SK-MEL-5 (cell line): ENCODE results near the gene CECR2. TPM values are rescaled to one million over a fixed set of nuclear protein-coding genes. Genes with fewer than 3 reads are reported as not detected.
"Not testable (repeated sequence)": the region's sequence is repeated elsewhere in the genome, so short reads cannot be mapped to it uniquely, and the experiment has no call there.

ENCODE experiments used
- DNase-seq: peaks from one replicate; pipeline ENCODE4 v3.0.0-alpha.2; 2016; ENCODE audit warnings: low read depth, low spot score
- in situ Hi-C: cut with HindIII; loops from 2 replicates; pipeline ENCODE4 v1.10.0; 2016; ENCODE audit warnings: low sequenced_read_pairs, high pct_unique_total_duplicates, low pct_unique_long_range_greater_than_20kb
- total RNA-seq: library from RNA; depleted of rRNA; stranded (reverse); fragments of >200 nt; shearing (Covaris generic); gene quantifications from 2 replicates; pipeline ENCODE4 v1.2.3, GENCODE V29; 2014

Gene CECR2
- total RNA-seq, 1 experiment from 2014 or later = 4.8 TPM

DNA sequence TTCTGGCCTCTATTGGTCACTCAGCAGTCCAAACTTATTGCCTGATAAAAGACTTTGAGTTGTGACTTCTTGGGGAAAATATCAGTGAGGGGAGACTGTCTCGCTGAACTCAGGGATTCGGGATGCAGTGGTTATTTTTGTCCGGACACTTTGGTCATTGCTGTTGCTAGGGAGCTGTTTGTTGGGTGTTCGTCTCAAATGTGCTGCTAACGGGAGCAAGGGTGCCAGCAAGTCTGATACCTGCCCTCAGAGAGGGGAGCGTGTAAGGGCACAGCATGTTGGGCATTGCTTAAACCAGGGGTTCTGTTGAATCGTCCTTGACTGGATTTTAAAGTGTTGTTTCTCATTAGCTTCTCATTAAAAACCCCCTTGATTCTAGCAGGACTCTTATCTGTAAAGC, 144.8 kb downstream of the CECR2 start:
- in situ Hi-C loops = no loop called here

DNA sequence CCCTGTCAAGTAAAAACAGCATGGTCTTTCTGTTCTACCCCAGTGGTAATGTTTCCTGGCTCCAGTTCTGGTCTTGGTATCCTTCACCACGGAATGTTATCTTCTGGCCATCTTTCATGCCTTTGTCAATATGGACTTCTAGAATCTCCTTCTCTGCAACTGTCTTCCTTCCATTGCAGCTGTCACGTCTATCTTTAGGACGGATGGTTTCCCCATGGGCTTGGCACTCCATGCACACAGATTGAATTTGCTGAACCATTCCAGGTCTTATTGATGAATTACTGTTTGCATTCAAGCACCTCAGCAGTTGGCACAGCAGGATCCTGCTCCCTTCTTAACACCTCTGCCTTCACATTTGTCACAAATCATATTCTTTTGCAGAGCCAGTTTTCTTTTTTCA, 149.1 kb downstream of the CECR2 start:
- DNase-seq = no peak
- in situ Hi-C loops = no loop called here

More for the DNA sequence above, 144.8 kb downstream of the CECR2 start:
- no peak for DNase-seq

DNA sequence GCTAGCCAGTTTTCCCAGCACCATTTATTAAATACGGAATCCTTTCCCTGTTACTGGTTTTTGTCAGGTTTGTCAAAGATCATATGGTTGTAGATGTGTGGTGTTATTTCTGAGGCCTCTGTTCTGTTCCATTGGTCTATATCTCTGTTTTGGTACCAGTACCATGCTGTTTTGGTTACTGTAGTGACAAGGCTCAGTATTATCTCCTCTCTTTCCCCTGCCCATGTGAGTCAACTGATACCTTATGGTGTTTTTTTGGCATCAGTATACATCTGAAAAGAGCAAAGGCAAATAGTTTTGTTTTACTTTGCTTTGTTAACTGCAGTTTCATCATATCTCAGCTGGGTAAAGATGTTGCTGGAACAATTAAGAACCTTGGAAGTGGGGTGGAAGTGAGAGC, 152.7 kb downstream of the CECR2 start:
- in situ Hi-C loops, DNase-seq: not testable (repeated sequence)

DNA sequence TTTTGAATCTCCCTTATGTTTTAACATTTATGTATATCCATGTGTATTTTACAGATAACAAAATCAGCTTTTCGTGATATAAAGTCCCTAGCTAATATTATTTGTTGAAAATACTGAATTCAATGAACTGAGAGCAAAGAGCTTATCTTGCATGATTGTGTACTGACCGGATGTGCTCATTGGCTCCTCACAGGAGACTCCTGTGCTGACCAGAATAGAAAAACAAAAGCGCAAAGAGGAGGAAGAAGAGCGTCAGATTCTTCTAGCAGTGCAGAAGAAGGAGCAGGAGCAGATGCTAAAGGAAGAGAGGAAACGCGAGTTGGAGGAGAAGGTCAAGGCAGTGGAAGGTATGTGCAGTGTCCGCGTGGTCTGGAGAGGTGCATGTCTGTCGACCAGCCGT, 154.7 kb downstream of the CECR2 start:
- in situ Hi-C loops = no loop called here
- no peak for DNase-seq

DNA sequence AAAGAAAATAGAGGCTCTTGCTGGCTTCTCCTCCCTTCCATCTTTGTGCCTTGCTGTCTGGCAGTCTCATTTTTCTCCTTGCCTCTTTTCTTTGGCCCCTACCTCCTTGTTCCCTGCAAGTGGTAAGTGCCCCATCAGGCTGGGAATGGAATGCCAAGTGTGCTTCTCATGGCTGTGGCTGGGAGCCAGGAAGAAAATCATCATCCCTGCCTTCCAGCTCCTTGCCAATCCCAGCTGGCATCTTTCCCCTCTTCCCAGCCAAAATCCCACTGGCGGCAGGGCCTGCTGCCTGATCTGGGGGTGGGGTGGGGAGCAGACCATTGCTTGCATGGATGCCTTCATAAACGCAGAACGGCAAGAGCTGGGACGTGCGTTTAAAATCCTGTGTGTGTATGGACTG, 167.0 kb downstream of the CECR2 start:
- in situ Hi-C loops = no loop called here
- DNase-seq = no peak

DNA sequence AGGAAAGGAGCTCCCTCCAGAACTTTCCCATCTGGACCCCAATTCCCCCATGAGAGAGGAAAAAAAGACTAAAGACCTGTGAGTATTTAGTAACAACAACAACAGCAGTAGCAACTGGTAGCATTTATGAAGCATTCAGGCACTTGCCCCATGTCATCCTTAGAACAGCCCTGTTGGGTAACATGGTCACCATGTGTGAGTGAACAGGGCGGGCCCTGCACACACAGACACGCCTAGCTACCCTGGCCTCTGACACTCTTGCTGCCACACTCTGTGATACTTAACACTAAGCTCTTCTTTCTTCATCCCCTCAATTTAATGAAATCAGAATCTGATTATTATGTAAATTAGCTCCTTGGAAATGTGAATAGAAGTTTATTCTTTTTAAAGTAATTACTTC, 167.9 kb downstream of the CECR2 start:
- in situ Hi-C loops = no loop called here
- DNase-seq = no peak

DNA sequence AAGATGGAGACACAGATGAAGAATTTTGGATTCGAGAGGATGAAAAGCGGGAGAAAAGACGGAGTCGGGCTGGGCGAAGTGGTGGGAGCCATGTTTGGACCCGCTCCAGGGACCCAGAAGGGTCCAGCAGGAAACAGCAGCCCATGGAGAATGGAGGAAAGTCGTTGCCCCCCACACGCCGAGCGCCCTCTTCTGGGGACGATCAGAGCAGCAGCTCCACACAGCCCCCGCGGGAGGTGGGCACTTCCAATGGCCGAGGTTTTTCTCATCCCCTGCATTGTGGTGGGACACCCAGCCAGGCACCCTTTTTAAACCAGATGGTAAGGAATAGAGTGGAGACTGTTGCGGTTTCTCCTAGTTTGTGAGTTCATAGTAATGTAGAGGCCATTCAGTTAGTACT, 171.2 kb downstream of the CECR2 start:
- peak; percentile 37 for DNase-seq
- in situ Hi-C loops = no loop called here

DNA sequence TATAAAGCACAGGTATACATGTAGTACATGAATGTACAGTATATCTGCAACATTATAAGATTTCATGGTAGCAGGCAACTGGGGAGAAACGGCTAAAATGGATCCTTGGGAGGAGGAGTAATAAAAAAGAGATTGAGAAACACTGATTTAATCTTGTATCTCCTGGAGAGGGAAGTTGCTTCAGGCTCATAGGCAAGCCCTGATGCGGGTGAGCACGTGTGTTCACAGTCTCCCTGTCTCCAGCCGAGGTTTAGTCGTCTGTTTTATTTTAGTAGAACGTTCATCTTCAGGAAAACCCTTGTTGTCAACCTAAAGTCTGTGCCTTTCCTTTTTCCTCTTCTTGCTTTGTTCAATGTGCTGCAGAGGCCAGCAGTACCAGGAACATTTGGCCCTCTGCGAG, 172.2 kb downstream of the CECR2 start:
- in situ Hi-C loops = no loop called here
- no peak for DNase-seq

DNA sequence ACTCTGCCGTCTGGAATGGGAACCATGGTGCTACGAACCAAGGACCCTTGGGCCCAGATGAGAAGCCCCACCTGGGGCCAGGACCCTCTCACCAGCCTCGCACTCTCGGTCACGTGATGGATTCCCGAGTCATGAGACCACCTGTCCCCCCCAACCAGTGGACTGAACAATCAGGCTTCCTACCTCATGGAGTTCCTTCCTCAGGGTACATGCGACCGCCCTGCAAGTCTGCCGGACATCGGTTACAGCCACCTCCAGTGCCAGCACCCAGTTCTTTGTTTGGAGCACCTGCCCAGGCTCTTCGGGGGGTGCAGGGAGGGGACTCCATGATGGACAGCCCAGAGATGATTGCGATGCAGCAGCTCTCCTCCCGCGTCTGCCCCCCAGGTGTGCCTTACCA, 173.2 kb downstream of the CECR2 start:
- no peak for DNase-seq
- in situ Hi-C loops = no loop called here

DNA sequence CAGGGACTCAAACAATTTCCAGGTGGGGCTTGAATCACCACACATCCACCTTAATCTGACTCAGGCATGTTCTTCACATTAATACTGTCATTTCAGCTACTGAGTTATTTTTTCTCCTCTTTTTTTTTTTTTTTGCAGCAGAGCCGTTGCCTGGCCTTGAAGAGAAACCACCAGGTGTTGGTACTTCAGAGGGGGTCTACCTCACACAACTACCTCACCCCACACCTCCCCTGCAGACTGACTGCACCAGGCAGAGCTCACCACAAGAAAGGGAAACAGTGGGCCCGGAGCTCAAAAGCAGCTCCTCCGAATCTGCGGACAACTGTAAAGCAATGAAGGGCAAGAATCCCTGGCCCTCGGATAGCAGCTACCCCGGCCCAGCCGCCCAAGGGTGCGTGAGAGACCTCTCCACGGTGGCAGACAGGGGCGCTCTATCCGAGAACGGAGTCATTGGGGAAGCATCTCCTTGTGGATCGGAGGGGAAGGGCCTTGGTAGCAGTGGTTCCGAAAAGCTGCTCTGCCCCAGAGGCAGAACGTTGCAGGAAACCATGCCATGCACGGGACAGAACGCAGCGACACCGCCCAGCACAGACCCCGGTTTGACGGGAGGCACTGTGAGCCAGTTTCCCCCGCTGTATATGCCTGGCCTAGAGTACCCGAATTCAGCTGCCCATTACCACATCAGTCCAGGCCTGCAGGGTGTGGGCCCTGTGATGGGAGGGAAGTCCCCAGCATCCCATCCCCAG, 178.9 kb downstream of the CECR2 start:
- DNase-seq = no peak
- in situ Hi-C loops = no loop called here

DNA sequence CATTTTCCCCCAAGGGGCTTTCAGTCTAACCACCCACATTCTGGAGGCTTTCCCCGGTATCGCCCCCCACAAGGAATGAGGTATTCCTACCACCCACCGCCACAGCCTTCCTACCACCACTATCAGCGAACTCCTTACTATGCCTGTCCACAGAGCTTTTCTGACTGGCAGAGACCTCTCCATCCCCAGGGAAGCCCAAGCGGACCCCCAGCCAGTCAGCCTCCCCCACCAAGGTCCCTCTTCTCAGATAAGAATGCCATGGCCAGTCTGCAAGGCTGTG, 179.4 kb downstream of the CECR2 start:
- in situ Hi-C loops = no loop called here
- no peak for DNase-seq

DNA sequence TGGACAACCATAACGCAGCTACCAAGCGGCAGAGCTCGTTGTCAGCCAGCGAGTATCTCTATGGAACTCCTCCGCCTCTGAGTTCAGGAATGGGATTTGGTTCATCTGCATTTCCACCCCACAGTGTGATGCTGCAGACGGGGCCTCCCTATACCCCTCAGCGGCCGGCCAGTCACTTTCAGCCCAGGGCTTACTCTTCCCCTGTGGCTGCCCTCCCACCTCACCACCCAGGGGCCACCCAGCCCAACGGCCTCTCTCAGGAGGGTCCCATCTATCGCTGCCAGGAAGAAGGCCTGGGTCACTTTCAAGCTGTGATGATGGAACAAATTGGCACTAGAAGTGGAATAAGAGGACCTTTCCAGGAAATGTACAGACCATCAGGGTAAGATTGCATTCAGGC, 179.9 kb downstream of the CECR2 start:
- DNase-seq = no peak
- in situ Hi-C loops = no loop called here

DNA sequence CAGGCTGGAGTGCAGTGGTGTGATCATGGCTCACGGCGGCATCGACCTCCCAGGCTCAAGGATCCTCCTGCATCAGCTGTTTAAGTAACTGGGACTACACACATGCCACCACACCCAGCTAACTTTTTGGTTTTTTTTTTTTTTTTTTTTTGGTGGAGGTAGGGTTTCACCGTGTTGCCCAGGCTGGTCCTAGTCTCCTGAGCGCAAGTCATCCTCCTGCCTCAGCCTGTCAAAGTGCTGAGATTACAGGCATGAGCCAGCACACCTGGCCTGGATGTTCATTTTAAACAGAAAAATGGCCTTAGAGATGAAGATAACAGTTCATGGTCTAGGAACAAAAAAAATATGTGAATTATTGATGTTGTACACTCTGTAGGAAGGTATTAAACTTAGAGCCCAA, 180.4 kb downstream of the CECR2 start:
- no peak for DNase-seq
- in situ Hi-C loops = no loop called here

DNA sequence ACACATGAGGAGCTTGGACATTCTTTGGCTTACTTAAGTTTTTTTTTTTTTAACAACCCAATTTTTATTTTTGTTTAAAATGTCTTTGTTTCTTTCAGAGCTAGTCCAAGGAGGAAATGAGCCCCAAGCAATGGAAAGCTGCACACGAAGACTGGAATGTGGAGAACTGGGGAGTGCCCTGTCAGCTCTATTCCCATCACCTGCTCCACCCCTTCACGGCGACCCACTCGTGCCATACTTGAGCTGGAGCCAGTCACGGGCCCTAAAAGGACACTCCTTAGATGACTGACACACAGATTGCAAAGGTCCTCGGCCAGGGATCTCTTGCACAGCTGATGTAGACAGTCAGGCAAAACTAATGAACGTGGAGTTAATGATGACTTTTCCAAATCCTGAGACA, 183.5 kb downstream of the CECR2 start:
- DNase-seq = no peak
- in situ Hi-C loops = no loop called here

DNA sequence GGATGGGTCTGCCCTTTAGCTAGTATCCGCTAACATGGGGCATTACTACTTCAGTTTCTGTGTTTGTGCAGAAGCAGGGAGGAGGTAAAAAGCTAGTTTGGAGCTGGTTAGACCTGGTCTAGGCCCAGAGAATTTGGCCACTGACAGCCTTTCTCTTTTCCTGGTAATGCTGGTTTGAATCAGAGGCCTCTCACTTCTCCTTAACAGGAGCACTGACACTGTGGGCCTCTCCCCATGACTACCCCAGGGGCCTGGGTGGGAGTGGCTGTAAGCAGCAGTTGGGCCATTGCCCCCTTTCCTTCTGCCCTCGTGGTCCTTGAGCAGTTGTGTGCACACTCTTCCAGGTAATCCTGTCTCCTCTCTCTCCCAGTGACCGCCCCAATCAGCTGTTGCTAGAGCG, 185.6 kb downstream of the CECR2 start:
- DNase-seq = no peak
- in situ Hi-C loops = no loop called here

DNA sequence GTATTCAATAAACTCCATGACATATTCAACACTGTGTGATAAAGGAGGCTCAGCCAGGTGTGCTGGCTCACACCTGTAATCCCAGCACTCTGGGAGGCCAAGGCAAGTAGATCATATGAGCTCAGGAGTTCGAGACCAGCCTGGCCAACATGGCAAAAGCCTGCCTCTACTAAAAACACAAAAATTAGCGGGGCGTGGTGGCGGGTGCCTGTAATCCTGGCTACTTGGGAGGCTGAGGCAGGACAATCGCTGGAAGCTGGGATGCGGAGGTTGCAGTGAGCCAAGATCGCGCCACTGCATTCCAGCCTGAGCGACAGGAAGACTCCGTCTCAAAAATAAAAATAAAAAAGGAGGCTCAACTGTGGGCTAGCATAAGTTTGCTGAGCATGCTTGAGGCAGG, 189.9 kb downstream of the CECR2 start:
- in situ Hi-C loops = no loop called here

DNA sequence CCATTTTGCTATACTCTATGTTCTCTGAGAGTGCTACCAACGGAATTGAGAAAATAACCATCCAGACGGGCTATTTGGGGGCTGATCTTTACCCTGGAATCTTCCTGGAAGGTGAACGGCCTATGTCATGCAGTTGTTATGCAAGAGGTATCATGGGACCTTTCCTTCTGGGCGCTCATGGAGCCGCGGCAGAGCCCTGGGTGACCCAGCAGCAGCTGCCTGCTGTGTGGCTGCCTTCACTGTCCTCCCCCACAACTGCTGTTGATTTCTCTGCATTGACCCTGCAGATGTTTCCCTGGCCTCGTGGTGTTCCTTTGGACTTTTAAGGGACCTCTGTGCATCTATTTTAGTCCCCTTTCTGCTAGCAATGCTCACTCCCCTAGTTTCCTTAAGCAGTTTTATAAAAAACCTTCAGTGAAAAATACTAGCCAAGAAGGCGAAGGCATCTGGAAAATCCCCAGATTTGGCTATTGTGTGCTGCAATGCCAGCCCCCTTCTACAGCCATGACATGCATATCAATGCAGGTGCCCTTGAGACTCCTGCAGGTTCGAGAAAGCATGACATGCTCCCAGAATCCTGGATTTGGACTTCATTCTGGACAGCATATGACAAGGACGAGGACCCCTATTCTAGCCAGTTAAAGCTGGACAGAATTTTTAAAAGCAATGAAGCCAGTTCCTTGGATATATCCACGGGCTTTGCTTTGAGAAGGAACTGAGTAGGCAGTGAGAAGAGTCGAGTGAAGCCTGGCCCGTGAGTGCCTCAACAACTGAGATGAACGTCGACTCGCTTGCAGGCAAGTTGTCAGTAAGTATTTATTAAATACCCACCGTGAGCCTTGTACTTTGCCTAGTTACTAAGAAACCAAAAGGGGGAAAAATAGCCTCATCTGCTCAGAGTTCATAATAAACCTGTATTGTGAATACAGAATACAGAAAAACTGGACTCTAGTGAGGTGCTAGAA, 193.9 kb downstream of the CECR2 start, which contains the start of gene SLC25A18:
Gene SLC25A18 (plus strand): TSS at position 593 of the 965 bp plus-strand sequence. CDS start 16,447 bp downstream, outside the sequence.
- peak; percentile 62 for DNase-seq
- in situ Hi-C loops = no loop called here

More for the DNA sequence above, 189.9 kb downstream of the CECR2 start:
- no peak for DNase-seq

DNA sequence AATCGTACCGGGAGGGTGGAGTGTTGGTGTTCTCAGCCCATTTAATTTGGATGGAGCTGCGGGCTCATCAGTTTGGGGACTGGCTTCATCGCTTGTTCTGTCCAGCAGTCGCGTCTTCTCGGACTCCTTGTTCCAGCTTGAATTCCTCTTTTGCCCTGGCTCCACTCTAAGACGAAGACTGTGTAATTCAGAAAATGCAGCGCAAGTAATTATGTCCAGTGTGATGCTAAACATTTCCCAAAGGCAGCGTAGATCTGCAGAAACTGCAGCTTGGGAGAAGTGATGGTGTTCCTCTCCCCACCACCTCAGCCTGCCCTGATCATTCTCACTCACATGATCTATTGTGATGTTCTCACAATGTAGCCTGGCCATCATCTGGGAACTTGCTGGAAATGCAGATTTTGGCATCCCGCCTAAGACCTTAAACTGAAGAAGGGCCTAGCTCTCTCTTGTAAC, 194.7 kb downstream of the CECR2 start:
- in situ Hi-C loops = no loop called here
- DNase-seq = no peak
